Neural cell (in vitro differentiated cells): ENCODE data around the gene LMBRD2. TPM values are rescaled to one million over a fixed set of nuclear protein-coding genes. Genes with fewer than 3 reads are reported as not detected.

Source experiments
- H2AFZ ChIP-seq: fragments of 200-600, 300-800 bp; sonication (generic), shearing (Covaris generic); 2 replicates; pipeline ENCODE4 v1.6.0; 2014; ENCODE audit warnings: low read depth, mild to moderate bottlenecking, antibody characterized with exemption, low read length, moderate library complexity
- H3F3A ChIP-seq: fragments of 200-600 bp; shearing (Covaris generic); 2 replicates; pipeline ENCODE4 v1.6.1; 2016; ENCODE audit warnings: mild to moderate bottlenecking, moderate library complexity, mixed read lengths, antibody characterized with exemption, low read length; ENCODE audit not compliant: insufficient read depth, poor library complexity, severe bottlenecking
- H3K27ac ChIP-seq: fragments of 200-600, 300-800 bp; sonication (generic), shearing (Covaris generic); 2 replicates; pipeline ENCODE4 v1.5.1; 2014; ENCODE audit warnings: mild to moderate bottlenecking, low read length, moderate library complexity
- H3K27me3 ChIP-seq: fragments of 300-800, 200-600 bp; sonication (generic), shearing (Covaris generic); 2 replicates; pipeline ENCODE4 v1.6.0; 2014; ENCODE audit warnings: mild to moderate bottlenecking, low read depth, low read length, moderate library complexity; ENCODE audit not compliant: insufficient read depth
- H3K36me3 ChIP-seq: fragments of 300-800, 200-600 bp; sonication (generic), shearing (Covaris generic); 2 replicates; pipeline ENCODE4 v1.5.1; 2014; ENCODE audit warnings: mild to moderate bottlenecking, antibody characterized with exemption, low read length, moderate library complexity; ENCODE audit not compliant: insufficient read depth
- H3K4me2 ChIP-seq: fragments of 300-800, 200-600 bp; sonication (generic), shearing (Covaris generic); 2 replicates; pipeline ENCODE4 v1.6.0; 2014; ENCODE audit warnings: mild to moderate bottlenecking, low read length
- H3K4me3 ChIP-seq: fragments of 300-800, 200-600 bp; sonication (generic), shearing (Covaris generic); 2 replicates; pipeline ENCODE4 v1.5.1; 2014; ENCODE audit warnings: mild to moderate bottlenecking, low read length, moderate library complexity
- H3K79me2 ChIP-seq: fragments of 200-600 bp; shearing (Covaris generic); replicated peaks from 2 replicates; pipeline ENCODE4 v1.6.0; 2014; ENCODE audit warnings: mild to moderate bottlenecking, low read length, moderate library complexity; ENCODE audit not compliant: insufficient read depth
- H3K9ac ChIP-seq: fragments of 300-800, 200-600 bp; sonication (generic), shearing (Covaris generic); 2 replicates; pipeline ENCODE4 v1.6.1; 2016; ENCODE audit warnings: mild to moderate bottlenecking, low read length, mixed read lengths
- H3K9me2 ChIP-seq: fragments of 200-600 bp; shearing (Covaris generic); 2 replicates; pipeline ENCODE4 v1.6.1; 2016; ENCODE audit warnings: mild to moderate bottlenecking, low read length, mixed read lengths; ENCODE audit not compliant: insufficient read depth
- H3K9me3 ChIP-seq: fragments of 200-600, 300-800 bp; sonication (generic), shearing (Covaris generic); 2 replicates; pipeline ENCODE4 v1.6.1; 2016; ENCODE audit warnings: mild to moderate bottlenecking, mixed run types, low read length, moderate library complexity, mixed read lengths
- H4K20me1 ChIP-seq: fragments of 200-600 bp; shearing (Covaris generic); 2 replicates; pipeline ENCODE4 v1.6.1; 2016; ENCODE audit warnings: mild to moderate bottlenecking, mixed run types; ENCODE audit not compliant: insufficient read depth
- CTCF ChIP-seq: fragments of 450-650 bp; IDR thresholded peaks from 2 replicates; pipeline ENCODE4 v1.5.1; 2014; ENCODE audit warnings: antibody characterized with exemption, mild to moderate bottlenecking, moderate library complexity; ENCODE audit not compliant: poor library complexity, severe bottlenecking
- EP300 ChIP-seq: fragments of 450-650 bp; conservative IDR thresholded peaks from 2 replicates; pipeline ENCODE4 v1.6.1; 2014; ENCODE audit warnings: antibody characterized with exemption, mild to moderate bottlenecking, moderate library complexity; ENCODE audit not compliant: poor library complexity, severe bottlenecking
- EZH2 ChIP-seq: fragments of 200-600, 300-800 bp; shearing (Covaris generic), sonication (generic); IDR thresholded peaks from 2 replicates; pipeline ENCODE4 v1.6.1; 2014; ENCODE audit warnings: antibody characterized with exemption, low read length, borderline replicate concordance, mild to moderate bottlenecking; ENCODE audit not compliant: insufficient read depth, poor library complexity, severe bottlenecking
- MXI1 ChIP-seq: fragments of 450-650 bp; conservative IDR thresholded peaks from 2 replicates; pipeline ENCODE4 v1.6.1; 2014; ENCODE audit warnings: antibody characterized with exemption, mild to moderate bottlenecking; ENCODE audit not compliant: poor library complexity, severe bottlenecking
- POLR2AphosphoS5 ChIP-seq: IDR thresholded peaks from 2 replicates; pipeline ENCODE4 v1.6.1; 2012
- RAD21 ChIP-seq: fragments of 450-650 bp; conservative IDR thresholded peaks from 2 replicates; pipeline ENCODE4 v1.6.1; 2014; ENCODE audit warnings: antibody characterized with exemption, mild to moderate bottlenecking, moderate library complexity
- REST ChIP-seq: IDR thresholded peaks from 2 replicates; pipeline ENCODE4 v1.6.1; 2012; ENCODE audit warnings: borderline replicate concordance
- SMC3 ChIP-seq: fragments of 450-650 bp; conservative IDR thresholded peaks from 2 replicates; pipeline ENCODE4 v1.6.1; 2014; ENCODE audit warnings: antibody characterized with exemption, mild to moderate bottlenecking, moderate library complexity; ENCODE audit not compliant: poor library complexity
- TAF1 ChIP-seq: IDR thresholded peaks from 2 replicates; pipeline ENCODE4 v1.6.1; 2012; ENCODE audit warnings: low read depth
- polyA plus RNA-seq: library from polyadenylated mRNA; depleted of rRNA; stranded (reverse); fragments of >200 nt; gene quantifications from 2 replicates; pipeline ENCODE4 v1.2.3, GENCODE V29; 2014
- small RNA-seq, 3 experiments: library from RNA; depleted of rRNA; stranded (forward); fragments of <200 nt; gene quantifications; one replicate each; pipeline ENCODE3, GENCODE V24; 2012

The LMBRD2 gene
- polyA plus RNA-seq, 1 donor from 2014 or later, result 25.7 TPM

GRCh38 chr5:36052538-36052937 is 99.1 kb downstream of the LMBRD2 start:
- no peak for TF ChIP-seq REST
- no peak for TF ChIP-seq TAF1
- TF ChIP-seq EP300, result no peak
- TF ChIP-seq MXI1, result no peak
- no peak for TF ChIP-seq POLR2AphosphoS5
- no peak for TF ChIP-seq CTCF
- no peak for TF ChIP-seq RAD21
- TF ChIP-seq EZH2, result no peak
- TF ChIP-seq SMC3, result no peak
- Histone ChIP-seq H3K79me2 (no peaks in the 10 kb centered on the region), H3K9me2 (no peaks in the 10 kb centered on the region), H3K27ac (no peak overlapping the region), H3F3A (no peaks in the 10 kb centered on the region), H3K4me2 (no peak overlapping the region), H3K27me3 (no peaks in the 10 kb centered on the region), H4K20me1 (no peaks in the 10 kb centered on the region), H3K9ac (no peak overlapping the region), H2AFZ (no peak overlapping the region), H3K36me3 (no peaks in the 10 kb centered on the region), H3K4me3 (no peak overlapping the region), H3K9me3 (no peaks in the 10 kb centered on the region)

- Histone ChIP-seq H3K9me3 (no peaks in the 10 kb centered on the region), H2AFZ (no peak overlapping the region), H3K79me2 (no peaks in the 10 kb centered on the region), H3K27me3 (no peaks in the 10 kb centered on the region), H3F3A (no peaks in the 10 kb centered on the region), H3K9ac (no peak overlapping the region), H4K20me1 (no peaks in the 10 kb centered on the region), H3K27ac (no peak overlapping the region), H3K36me3 (no peaks in the 10 kb centered on the region), H3K4me3 (no peak overlapping the region), H3K4me2 (no peak overlapping the region), H3K9me2 (no peaks in the 10 kb centered on the region)
- TF ChIP-seq EP300, result no peak
- no peak for TF ChIP-seq MXI1
- TF ChIP-seq TAF1, result no peak
- no peak for TF ChIP-seq EZH2
- TF ChIP-seq POLR2AphosphoS5, result no peak
- no peak for TF ChIP-seq REST
- TF ChIP-seq RAD21, result no peak
Observed at GRCh38 chr5:36049949-36050348, 101.7 kb downstream of the LMBRD2 start.

Small RNA genes within 50 kb of the gene (small RNA-seq; reads per million reads assigned to genes)
- 0 reads per million in 3 experiments for gene AC016612.1
- gene MIR580, result 0 to 5.7 (median 1.0) reads per million in 3 experiments
- gene RNU6-1305P, result 0 to 0.08 (median 0.03) reads per million in 3 experiments

Other genes with a start within 250 kb of the LMBRD2 start
- 2.3 TPM in 1 of 2 replicates, not detected in the other for gene CAPSL, start 213.3 kb downstream of the LMBRD2 start, polyA plus RNA-seq
- not detected in 2 replicates for gene UGT3A1, start 160.5 kb downstream of the LMBRD2 start, polyA plus RNA-seq
- not detected in 2 replicates for gene UGT3A2, start 85.0 kb downstream of the LMBRD2 start, polyA plus RNA-seq
- gene SKP2, start 224 bp upstream of the LMBRD2 start, polyA plus RNA-seq, result 26.0 and 26.7 TPM in 2 replicates
- 59.1 and 66.8 TPM in 2 replicates for gene NADK2, start 90.0 kb upstream of the LMBRD2 start, polyA plus RNA-seq
- 2.2 and 2.5 TPM in 2 replicates for gene RANBP3L, start 150.0 kb upstream of the LMBRD2 start, polyA plus RNA-seq